ENCODE data around the gene PGRMC2. TPM values are rescaled to one million over a fixed set of nuclear protein-coding genes. Genes with fewer than 3 reads are reported as not detected.

The PGRMC2 gene
- total and polyA plus RNA-seq, 2 of the 8 experiments (the other 6 are each of a cell fraction or from before 2014, with no cell fraction given): 9.5 to 85.3 TPM

DNA sequence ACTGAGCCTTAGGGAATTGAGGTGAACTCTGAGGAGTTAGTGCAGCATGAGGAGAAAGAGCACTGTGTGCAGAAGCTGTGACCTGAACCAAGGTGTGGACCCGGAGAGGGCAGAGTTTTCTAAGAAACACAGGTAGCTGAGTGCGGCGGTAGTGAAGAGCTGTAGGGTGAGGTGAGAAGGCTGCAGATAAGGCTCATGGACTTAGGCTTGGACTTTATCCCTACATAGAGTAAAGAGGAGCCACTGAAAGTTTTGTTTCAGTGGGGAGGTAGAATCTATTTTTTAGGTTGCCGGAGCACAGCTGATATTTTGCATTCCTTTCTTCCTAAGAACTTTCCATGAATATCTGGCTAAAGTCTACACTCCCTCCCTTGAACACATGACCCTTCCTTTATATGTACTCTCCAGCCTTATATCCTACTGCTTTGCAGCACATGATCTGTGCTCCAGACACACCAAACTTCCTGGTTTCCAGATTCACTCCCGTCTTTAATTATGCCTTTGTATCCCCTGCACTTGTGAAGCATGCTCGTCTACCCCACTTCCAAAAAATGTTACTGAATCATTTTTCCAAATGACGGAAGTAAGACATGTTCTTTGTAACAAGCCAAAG lies 10.6 kb upstream of the PGRMC2 start:
- Histone ChIP-seq H3K56ac (replicated peaks; ENCODE audit: insufficient read length, low read depth, low read length) (no peak overlapping the region), H3K4me3 (ENCODE audit: extremely low read depth in 1 of 4, insufficient read depth in 2 of 4, low read depth in 3 of 4, low read length in 4 of 4) (no peak overlapping the region), H3K9ac (replicated peaks in 1 of 4; ENCODE audit: extremely low read depth in 1 of 4, low read depth in 3 of 4, low read length in 3 of 4) (no peak overlapping the region), H4K20me1 (replicated peaks in 1 of 2; ENCODE audit: control insufficient read depth in 1 of 2, insufficient read depth in 2 of 2, low read length in 2 of 2) (no peaks in the 10 kb centered on the region), H3K18ac (ENCODE audit: extremely low read depth, low read length) (no peak overlapping the region), H3K79me1 (ENCODE audit: low read depth, low read length) (no peaks in the 10 kb centered on the region; the same call in 1 of the 2 replicates), H4K91ac (replicated peaks; ENCODE audit: insufficient read length, low read length) (no peak overlapping the region), H3K79me2 (ENCODE audit: control insufficient read depth in 1 of 2, insufficient read depth in 2 of 2, low read length in 2 of 2) (no peaks in the 10 kb centered on the region), H3K4ac (replicated peaks; ENCODE audit: insufficient read length, low read depth, low read length) (no peak overlapping the region), H2BK12ac (ENCODE audit: low read depth, low read length) (no peak overlapping the region), H2BK5ac (ENCODE audit: low read depth, low read length) (no peak overlapping the region; the same call in 1 of the 2 replicates), H3K36me3 (ENCODE audit: control insufficient read depth in 2 of 4, insufficient read depth in 4 of 4, low read length in 3 of 4) (peaks cover 0 to 4% (median 0%) of the 10 kb centered on the region in 4 experiments; a peak in 1 of 8 replicates), H4K5ac (ENCODE audit: insufficient read length, low read depth, low read length) (no peak overlapping the region), H2AFZ (ENCODE audit: low read length) (no peak overlapping the region), H3K23me2 (ENCODE audit: low read depth, low read length) (peaks cover 1% of the 10 kb centered on the region; the same call in 1 of the 2 replicates), H4K8ac (ENCODE audit: extremely low read depth, insufficient read depth, low read length) (no peak overlapping the region), H2BK15ac (ENCODE audit: low read length) (no peak overlapping the region), H2AK5ac (ENCODE audit: low read depth, low read length) (no peak overlapping the region), H2BK20ac (ENCODE audit: low read length) (no peak overlapping the region), H2BK120ac (replicated peaks; ENCODE audit: low read depth, low read length) (no peak overlapping the region), H3K14ac (ENCODE audit: insufficient read length) (no peak overlapping the region), H3K23ac (ENCODE audit: insufficient read length) (no peak overlapping the region), H3K4me1 (replicated peaks in 1 of 4; ENCODE audit: control insufficient read depth in 3 of 4, insufficient read depth in 4 of 4, low read length in 3 of 4) (no peaks in the 10 kb centered on the region), H3K27me3 (replicated peaks in 1 of 4; ENCODE audit: control insufficient read depth in 3 of 4, extremely low read depth in 1 of 4, insufficient read depth in 3 of 4, low read length in 3 of 4) (no peaks in the 10 kb centered on the region), H3K9me3 (ENCODE audit: insufficient read depth in 2 of 2, low read depth in 1 of 2, low read length in 1 of 2) (no peaks in the 10 kb centered on the region), H3K4me2 (ENCODE audit: insufficient read depth in 1 of 2, low read depth in 2 of 2, low read length in 2 of 2) (no peak overlapping the region), H3K27ac (ENCODE audit: low read depth, low read length) (no peak overlapping the region)
- no peak for FAIRE-seq
- 89% methylated on average over 7 of the region's 7 CpGs; no CpG with 5 or more reads in 1 of the 2 experiments for WGBS, 2 experiments (ENCODE audit: extremely low coverage in 1 of 2, insufficient coverage in 1 of 2, insufficient read length in 1 of 2, insufficient replicate concordance in 2 of 2, low coverage in 1 of 2, low lambda C conversion rate in 2 of 2, missing lambda C conversion rate in 1 of 2)
- CTCF ChIA-PET (ENCODE audit: partially characterized antibody): interaction anchor here (3.0 kb wide), 1 partner anchor 13 kb away, joined by 10 read pairs; no protein-coding TSS in a partner anchor
- POLR2A ChIA-PET (ENCODE audit: partially characterized antibody): interaction anchor here (1.0 to 1.6 kb wide), 2 partner anchors 13 to 36 kb away, joined by 3 read pairs; no protein-coding TSS in a partner anchor
- DNase-seq (ENCODE audit: low read depth in 1 of 2, low spot score in 2 of 2): no peak
- no peak for TF ChIP-seq NANOG (IDR thresholded peaks at IDR 0.05; ENCODE audit: insufficient read depth, low read depth, low read length, poor library complexity, severe bottlenecking)
- no peak for TF ChIP-seq POLR2AphosphoS5 (IDR thresholded peaks at IDR 0.05; ENCODE audit: low read depth, low read length)
- TF ChIP-seq TEAD4 (IDR thresholded peaks at IDR 0.05; ENCODE audit: low read depth, low read length): no peak
- no peak for TF ChIP-seq ASH2L (IDR thresholded peaks at IDR 0.05; ENCODE audit: low read length)
- TF ChIP-seq SIX5 (IDR thresholded peaks at IDR 0.05; ENCODE audit: low read depth, low read length): no peak
- no peak for TF ChIP-seq SP2 (IDR thresholded peaks at IDR 0.05; ENCODE audit: low read length)
- TF ChIP-seq KDM4A (IDR thresholded peaks at IDR 0.05; ENCODE audit: low read depth, low read length, severe bottlenecking): no peak
- TF ChIP-seq MAFK (IDR thresholded peaks at IDR 0.05; ENCODE audit: low read depth, low read length): no peak
- TF ChIP-seq HDAC6 (IDR thresholded peaks at IDR 0.05; ENCODE audit: low read depth, low read length): no peak
- no peak for TF ChIP-seq JUND (IDR thresholded peaks at IDR 0.05; ENCODE audit: low read length)
- no peak for TF ChIP-seq SIRT6 (IDR thresholded peaks at IDR 0.05; ENCODE audit: low read length)
- no peak for TF ChIP-seq SAP30 (IDR thresholded peaks at IDR 0.05; ENCODE audit: insufficient read depth, insufficient replicate concordance, low read length)
- no peak for TF ChIP-seq CTBP2 (IDR thresholded peaks at IDR 0.05; ENCODE audit: borderline replicate concordance, insufficient read depth, insufficient read length, low read length)
- no peak for TF ChIP-seq BCL11A (IDR thresholded peaks at IDR 0.05; ENCODE audit: low read depth in 2 of 2, low read length in 2 of 2)
